NCI-H446 treated with DMSO at 0.1 percent for 48 hours (cell line): ENCODE measurements around the gene SPEG.

Experiments
- DNase-seq: peaks from one replicate; lab custom pipeline; 2025; lab: John Stamatoyannopoulos, UW

Gene SPEG

GRCh38 chr2:219533930-219534661, 99.5 kb downstream of the SPEG start:
- no peak for DNase-seq

GRCh38 chr2:219536425-219536824, 101.8 kb downstream of the SPEG start:
- no peak for DNase-seq

- DNase-seq, result no peak
Observed at GRCh38 chr2:219536967-219537366, 102.3 kb downstream of the SPEG start.

- no peak for DNase-seq
Observed at GRCh38 chr2:219537657-219538488, 103.2 kb downstream of the SPEG start.

DNA sequence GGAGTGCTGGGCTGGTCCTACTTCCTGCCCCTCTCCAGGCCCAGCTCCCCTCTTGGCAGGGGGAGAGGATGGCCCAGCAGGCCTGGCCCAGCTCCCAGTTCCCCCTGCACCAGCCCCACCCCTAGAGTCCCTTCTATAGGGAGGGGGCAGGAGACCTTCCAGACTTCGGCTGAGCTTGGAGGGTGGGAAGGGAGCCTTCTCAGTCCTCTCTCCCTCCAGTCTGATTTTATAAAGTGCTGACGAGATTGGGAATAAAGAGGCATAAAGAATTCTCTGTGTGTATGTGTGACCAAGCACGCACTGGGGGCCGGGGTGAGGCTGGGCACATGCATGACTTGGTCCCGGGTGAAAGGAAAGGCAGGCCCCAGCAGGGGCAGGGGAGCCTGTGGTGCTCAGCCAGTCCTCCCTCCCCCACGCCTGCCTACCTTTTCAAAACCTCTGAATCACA, 103.9 kb downstream of the SPEG start:
- DNase-seq, result peak; percentile 44

DNA sequence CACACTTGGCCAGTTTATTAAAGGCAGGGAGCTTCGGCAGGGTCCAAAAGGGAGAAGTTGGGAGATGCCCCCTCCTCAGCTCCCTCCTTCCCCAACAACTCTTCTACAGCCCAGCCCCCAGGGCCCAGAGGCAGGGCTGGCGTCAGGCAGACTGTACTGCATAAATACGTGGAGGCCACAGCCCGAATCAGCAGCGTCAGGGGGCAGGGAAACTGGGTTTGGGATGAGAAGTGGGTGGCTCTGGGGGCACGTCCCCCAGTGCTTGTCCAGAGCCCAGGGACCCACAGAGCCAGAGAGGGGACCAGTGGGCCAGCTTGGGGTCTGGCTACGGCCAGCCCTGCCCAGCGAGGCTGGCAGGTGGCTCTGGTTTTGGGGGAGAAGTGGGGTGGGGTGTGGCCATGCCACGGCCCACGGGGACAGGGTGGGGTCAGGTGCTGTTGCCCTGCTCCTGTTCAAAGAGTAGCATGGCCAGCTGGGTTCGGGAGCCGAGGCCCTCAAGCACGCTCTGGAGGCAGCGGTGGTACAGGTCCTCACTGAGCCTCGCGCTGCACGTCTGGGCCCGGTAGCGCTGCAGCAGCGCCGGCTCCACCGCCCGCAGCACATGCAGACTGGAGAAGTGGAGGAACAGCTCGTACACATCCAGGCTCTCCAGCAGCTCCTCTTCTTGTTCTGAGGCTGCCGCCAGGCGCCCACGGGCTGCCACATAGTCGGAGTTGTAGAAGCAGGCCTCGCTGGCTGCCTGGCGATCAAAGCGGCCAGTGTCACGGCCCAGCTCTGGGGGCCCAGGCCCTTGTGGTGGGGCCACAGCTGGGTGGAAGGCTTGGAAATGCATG, 104.5 kb downstream of the SPEG start:
- DNase-seq, result no peak

DNA sequence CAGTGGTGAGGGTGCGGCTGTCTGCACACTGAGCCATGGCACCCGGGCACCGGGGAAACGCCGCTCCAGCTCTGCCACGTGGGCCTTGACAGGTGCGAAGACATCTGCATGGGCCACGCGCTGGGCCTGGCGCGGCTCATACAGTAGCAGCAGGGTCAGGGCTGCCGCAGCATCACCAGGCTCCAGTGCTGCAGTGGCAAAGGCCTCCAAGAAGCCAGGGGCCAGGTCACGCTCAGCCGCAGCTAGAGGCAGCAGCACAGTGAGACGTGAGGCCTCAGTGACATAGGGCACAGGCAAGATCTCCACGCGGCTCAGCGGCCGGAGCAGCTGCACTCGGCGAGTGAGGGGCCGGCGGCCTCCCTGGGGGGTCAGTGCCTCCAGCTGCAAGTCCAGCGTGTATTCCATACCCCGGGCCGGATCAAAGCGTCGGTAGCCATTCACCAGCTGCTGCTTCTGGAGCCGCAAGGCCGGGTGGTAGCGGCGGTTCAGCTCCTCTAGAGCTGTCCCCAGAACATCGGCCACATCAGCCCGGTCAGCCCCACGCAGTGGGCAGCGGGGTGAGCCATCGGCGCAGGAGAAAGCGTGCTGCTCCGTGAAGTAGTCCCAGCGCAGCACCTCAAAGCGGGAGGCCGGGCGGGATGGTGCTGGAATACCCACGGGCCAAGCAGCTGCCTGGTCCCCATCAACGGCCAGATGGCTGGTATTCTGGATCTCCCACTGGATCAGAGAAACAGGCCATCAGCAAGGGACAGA, 105.5 kb downstream of the SPEG start:
- no peak for DNase-seq

GRCh38 chr2:219540784-219541504, 106.3 kb downstream of the SPEG start:
- DNase-seq, result no peak

GRCh38 chr2:219541611-219542180, 107.1 kb downstream of the SPEG start:
- no peak for DNase-seq

DNA sequence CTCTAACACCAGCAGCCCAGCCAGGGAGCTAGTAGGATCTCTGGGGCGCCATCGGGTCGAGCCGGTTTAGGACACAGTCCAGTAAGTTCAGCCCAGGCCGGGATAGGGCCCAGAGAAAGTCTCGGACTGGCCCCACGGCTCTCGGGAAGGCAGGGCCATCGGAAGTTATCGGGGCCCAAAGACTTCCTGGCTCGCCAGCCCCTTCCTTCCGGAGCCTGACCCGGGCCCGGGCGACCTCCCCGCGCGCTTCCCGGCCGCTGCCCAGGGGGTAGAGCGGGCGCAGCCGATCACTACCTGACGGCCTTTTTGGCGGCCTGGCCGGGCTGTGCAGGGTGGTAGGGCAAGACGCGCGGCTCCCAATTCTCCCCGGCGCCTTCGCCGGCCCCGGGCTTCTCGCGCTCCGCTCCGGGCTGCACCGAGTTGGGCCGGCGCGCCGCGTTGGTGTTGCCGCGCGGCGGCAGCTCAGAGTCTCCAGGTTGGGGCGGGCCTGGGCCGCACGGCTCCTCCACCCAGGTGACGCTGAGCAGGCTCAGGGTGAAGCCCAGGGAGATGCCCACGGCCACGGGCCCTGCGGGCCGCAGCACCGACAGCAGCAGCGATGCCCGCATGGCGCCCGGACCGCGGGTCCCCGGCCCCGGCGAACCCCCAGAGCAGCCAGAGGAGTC, 108.4 kb downstream of the SPEG start:
- no peak for DNase-seq

DNA sequence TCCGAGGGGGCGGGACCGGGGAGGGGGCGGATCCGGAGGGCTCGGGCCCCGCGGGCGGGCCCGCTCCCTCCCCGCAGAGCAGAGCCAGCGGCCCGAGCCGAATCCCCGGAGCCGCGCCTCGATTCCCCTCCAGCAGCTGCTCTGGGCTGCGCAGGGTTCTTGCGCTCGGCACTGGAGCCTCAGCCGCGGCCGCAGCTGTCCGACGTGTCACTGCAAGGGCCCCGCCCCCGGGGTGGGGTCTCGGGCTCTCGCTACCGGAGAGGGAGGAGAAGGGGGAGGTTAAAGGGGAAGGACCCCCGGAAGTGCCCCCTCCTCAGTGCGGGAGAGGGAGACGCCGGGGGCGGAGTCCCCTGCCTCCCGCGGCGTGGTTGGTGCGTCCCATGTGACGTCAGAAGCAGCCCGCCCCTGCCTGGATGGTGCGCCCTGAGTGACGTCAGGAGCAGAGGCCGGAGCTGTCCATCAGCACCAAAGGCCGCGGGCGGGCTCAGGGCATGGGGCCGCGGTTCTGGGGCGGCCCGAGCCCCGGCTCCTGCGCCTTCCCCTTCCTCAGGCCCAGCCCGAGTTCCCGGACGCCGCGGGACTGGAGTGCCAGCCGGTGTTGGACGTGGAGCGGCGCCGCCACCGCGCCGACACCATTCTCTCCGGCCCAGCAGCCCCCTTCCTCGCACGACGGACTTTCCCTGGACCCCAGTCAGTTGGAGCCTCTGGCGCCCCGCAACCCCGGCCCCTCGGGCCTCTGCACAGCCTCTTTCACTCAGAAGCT, 109.1 kb downstream of the SPEG start, which contains the start of the genes CHPF and TMEM198:
TSS of gene CHPF (minus strand) at position 214 of the 763 bp plus-strand sequence. CDS start 271 bp downstream, outside the sequence.
TSS of gene TMEM198 (plus strand) at position 433 of the 763 bp plus-strand sequence. CDS start 700 bp downstream, outside the sequence.
- peak; percentile 96 for DNase-seq

GRCh38 chr2:219544567-219544966, 109.9 kb downstream of the SPEG start:
- no peak for DNase-seq

DNA sequence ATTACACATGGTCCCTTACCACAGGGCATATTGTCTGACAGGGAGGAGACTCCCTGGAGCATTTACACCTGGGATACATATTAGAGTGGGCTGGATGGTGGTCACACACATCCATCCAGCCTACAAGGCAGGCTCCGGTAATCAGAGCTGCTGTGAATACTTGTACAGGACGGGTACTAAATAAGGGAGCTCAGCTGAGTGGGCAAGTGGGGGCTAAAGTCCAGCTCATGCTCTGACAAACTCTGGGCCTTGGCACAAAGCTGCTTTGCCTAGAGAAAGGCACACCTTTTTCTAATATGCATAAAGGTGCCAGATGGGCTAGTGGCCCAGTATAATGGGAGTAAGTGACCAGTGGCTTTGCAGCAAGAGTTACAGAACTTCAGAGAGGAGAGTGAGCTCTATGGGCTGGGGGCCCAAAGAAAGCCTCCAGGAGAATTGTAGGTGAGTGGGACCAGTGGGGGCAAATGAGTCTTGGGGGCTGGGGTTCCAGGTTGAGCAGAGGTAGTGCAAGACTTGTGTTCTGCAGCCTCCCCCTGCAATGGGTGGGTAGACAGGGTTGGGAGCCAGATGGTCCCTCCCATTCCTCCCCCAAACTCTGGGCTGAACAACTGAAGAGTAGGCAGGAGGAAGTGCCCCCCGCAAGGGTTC, 110.8 kb downstream of the SPEG start:
- no peak for DNase-seq

DNA sequence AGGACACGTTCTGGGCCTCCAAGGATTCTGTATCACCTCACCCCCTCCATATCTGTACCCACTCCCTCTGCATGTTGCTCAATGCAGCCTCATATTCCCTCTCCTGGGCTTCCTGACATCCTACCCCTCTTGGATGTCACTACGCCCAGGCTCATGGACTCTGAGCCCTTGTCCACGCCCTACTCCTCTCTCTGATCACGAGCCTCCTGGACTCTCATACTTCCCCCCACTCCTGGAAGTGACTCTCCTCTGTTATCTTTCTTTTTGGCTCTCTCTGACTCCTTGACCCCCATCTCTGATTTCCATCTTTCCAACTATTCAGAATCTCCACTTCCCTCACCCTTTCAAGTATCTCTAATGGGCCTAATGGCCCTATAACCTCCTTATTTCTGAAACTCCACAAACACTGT, 111.3 kb downstream of the SPEG start:
- no peak for DNase-seq

DNA sequence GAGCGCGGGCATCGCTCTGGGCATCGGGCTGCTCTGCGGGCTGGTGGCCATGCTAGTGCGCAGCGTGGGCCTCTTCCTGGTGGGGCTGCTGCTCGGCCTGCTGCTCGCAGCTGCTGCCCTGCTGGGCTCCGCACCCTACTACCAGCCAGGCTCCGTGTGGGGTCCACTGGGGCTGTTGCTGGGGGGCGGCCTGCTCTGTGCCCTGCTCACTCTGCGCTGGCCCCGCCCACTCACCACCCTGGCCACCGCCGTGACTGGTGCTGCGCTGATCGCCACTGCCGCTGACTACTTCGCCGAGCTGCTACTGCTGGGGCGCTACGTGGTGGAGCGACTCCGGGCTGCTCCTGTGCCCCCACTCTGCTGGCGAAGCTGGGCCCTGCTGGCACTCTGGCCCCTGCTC, 113.0 kb downstream of the SPEG start:
- DNase-seq, result no peak
